CD14-positive monocyte (primary cell): Measurements from ENCODE around the gene BBS9. TPM values are rescaled to one million over a fixed set of nuclear protein-coding genes. Genes with fewer than 3 reads are reported as not detected.

Experiments used
- DNase-seq, 3 donors: peaks; one replicate each; pipeline ENCODE4 v3.0.0-alpha.2; 2011 to 2022
- H2AFZ ChIP-seq: 2 replicates; pipeline ENCODE4 v1.6.0; 2012; ENCODE audit warnings: mild to moderate bottlenecking, low read depth, low read length, inconsistent platforms; ENCODE audit not compliant: insufficient read depth, poor library complexity, severe bottlenecking
- H3K27ac ChIP-seq, 2 donors: 1 replicate in 1 of 2; 2 replicates in 1 of 2; pipeline ENCODE4 v1.5.1; 2012 to 2013; ENCODE audit warnings: low read length in 2 of 2, control low read depth in 1 of 2, inconsistent platforms in 1 of 2, low read depth in 1 of 2, mild to moderate bottlenecking in 1 of 2
- H3K27me3 ChIP-seq, 2 donors: one replicate each; pipeline versions ENCODE4 v1.6.0 to v1.6.1; 2011 to 2013; ENCODE audit warnings: low read length in 2 of 2; ENCODE audit not compliant: control insufficient read depth in 2 of 2, insufficient read depth in 2 of 2
- H3K36me3 ChIP-seq, 2 donors: replicated peaks in 1 of 2; 1 replicate in 1 of 2; 2 replicates in 1 of 2; pipeline versions ENCODE4 v1.5.1 to v1.6.1; 2012 to 2013; ENCODE audit warnings: low read length in 2 of 2, control low read depth in 1 of 2, inconsistent platforms in 1 of 2, mild to moderate bottlenecking in 1 of 2; ENCODE audit not compliant: insufficient read depth in 2 of 2, control insufficient read depth in 1 of 2
- H3K4me1 ChIP-seq, 2 donors: 1 replicate in 1 of 2; 2 replicates in 1 of 2; pipeline versions ENCODE4 v1.5.1 to v1.6.1; 2012 to 2013; ENCODE audit warnings: low read length in 2 of 2, control low read depth in 1 of 2, inconsistent platforms in 1 of 2, mild to moderate bottlenecking in 1 of 2, moderate library complexity in 1 of 2; ENCODE audit not compliant: insufficient read depth in 2 of 2, control insufficient read depth in 1 of 2
- H3K4me2 ChIP-seq: replicated peaks from 2 replicates; pipeline ENCODE3; 2012; ENCODE audit warnings: low read length, moderate library complexity, mild to moderate bottlenecking; ENCODE audit not compliant: poor library complexity, severe bottlenecking; ENCODE audit errors: extremely low read depth
- H3K4me3 ChIP-seq, 3 experiments: fragments of 200-600 bp in 1 of 3; sonication (generic) in 1 of 3; replicated peaks in 1 of 3; 1 replicate in 2 of 3; 2 replicates in 1 of 3; pipeline ENCODE4 v1.5.1; 2011 to 2013; ENCODE audit warnings: low read length in 3 of 3, mild to moderate bottlenecking in 3 of 3, control low read depth in 2 of 3, low read depth in 2 of 3, inconsistent platforms in 1 of 3, moderate library complexity in 1 of 3
- H3K79me2 ChIP-seq: 2 replicates; pipeline ENCODE4 v1.6.0; 2012; ENCODE audit warnings: mild to moderate bottlenecking, control low read depth, inconsistent platforms, low read length, moderate library complexity; ENCODE audit not compliant: insufficient read depth
- H3K9ac ChIP-seq: 2 replicates; pipeline ENCODE4 v1.6.0; 2017; ENCODE audit warnings: low read length, mild to moderate bottlenecking; ENCODE audit not compliant: insufficient read depth, poor library complexity, severe bottlenecking
- H3K9me3 ChIP-seq, 2 donors: replicated peaks in 1 of 2; 1 replicate in 1 of 2; 2 replicates in 1 of 2; pipeline versions ENCODE4 v1.5.1 to v1.6.1; 2012 to 2013; ENCODE audit warnings: low read length in 2 of 2, control low read depth in 1 of 2; ENCODE audit not compliant: control insufficient read depth in 1 of 2, insufficient read depth in 1 of 2
- H4K20me1 ChIP-seq: 2 replicates; pipeline ENCODE4 v1.6.0; 2012; ENCODE audit warnings: mild to moderate bottlenecking, low read length, control low read depth, moderate library complexity; ENCODE audit not compliant: insufficient read depth
- H3K27ac Mint-ChIP-seq, 7 donors: one replicate each; pipeline ENCODE4 v1.8.0; 2020; ENCODE audit warnings: mild to moderate bottlenecking in 7 of 7, mixed read lengths in 7 of 7, moderate library complexity in 6 of 7, inconsistent platforms in 2 of 7
- H3K27me3 Mint-ChIP-seq, 3 donors: one replicate each; pipeline ENCODE4 v1.8.0; 2021 to 2022; ENCODE audit warnings: low read depth in 3 of 3, mild to moderate bottlenecking in 3 of 3, mixed read lengths in 3 of 3, moderate library complexity in 3 of 3, inconsistent platforms in 1 of 3
- H3K36me3 Mint-ChIP-seq, 2 donors: one replicate each; pipeline ENCODE4 v1.8.0; 2020; ENCODE audit warnings: mixed read lengths in 2 of 2, inconsistent platforms in 1 of 2, mild to moderate bottlenecking in 1 of 2
- H3K4me1 Mint-ChIP-seq: one replicate; pipeline ENCODE4 v1.8.0; 2020; ENCODE audit warnings: mild to moderate bottlenecking, mixed read lengths
- H3K4me3 Mint-ChIP-seq, 2 donors: one replicate each; pipeline ENCODE4 v1.8.0; 2020; ENCODE audit warnings: mild to moderate bottlenecking in 2 of 2, mixed read lengths in 2 of 2, moderate library complexity in 1 of 2
- H3K9me3 Mint-ChIP-seq, 7 donors: one replicate each; pipeline ENCODE4 v1.8.0; 2020 to 2022; ENCODE audit warnings: mixed read lengths in 7 of 7, mild to moderate bottlenecking in 6 of 7, moderate library complexity in 6 of 7, inconsistent platforms in 2 of 7
- CTCF ChIP-seq: fragments of 200-600 bp; IDR thresholded peaks from one replicate; pipeline ENCODE4 v1.8.0; 2022; ENCODE audit warnings: antibody characterized with exemption, mild to moderate bottlenecking
- WGBS: methylation state at CpG from one replicate; pipeline ENCODE4 v1.1.5; 2013; ENCODE audit warnings: missing lambda C conversion rate; ENCODE audit not compliant: insufficient coverage; 5-methylcytosine and 5-hydroxymethylcytosine counted together
- intact Hi-C, 2 donors: fragments of 100-400 bp; cut with micrococcal nuclease; formaldehyde crosslinking; loops; one replicate each; pipeline versions ENCODE4 v1.15.0 to v1.15.1; 2023
- polyA plus RNA-seq, 3 donors: library from polyadenylated mRNA; depleted of rRNA in 1 of 3; unstranded in 2 of 3; stranded (reverse) in 1 of 3; fragments of 300-500 nt in 2 of 3; fragments of >200 nt in 1 of 3; fragmentation: Illumina TruSeq in 2 of 3; gene quantifications; 1 replicate in 2 of 3; 2 replicates in 1 of 3; pipeline ENCODE4 v1.2.3, GENCODE V29; 2012 to 2021

The BBS9 gene
- polyA plus RNA-seq, 3 donors, result 4.9 to 7.5 (median 6.8) TPM

DNA sequence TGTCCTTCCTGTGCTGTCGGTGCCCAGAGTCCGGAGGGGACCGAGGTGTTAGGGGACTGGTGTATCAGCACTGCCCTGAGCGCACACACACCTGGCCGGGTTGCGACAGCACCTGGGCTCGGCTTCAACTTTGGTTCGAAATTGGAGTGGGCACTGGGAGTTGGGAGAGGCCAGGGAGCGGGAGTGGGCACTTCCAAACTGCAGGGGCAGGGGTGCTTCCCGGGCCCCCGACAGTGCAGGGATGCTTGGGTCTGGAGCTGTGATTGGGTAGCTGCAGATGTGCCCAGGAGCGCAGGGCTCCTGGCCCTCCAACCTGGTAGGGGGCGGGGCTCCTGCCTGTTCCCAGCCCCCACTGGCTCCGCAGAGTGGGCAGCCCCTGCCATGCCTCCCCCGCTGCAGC lies 7.7 kb downstream of the BBS9 start:
- Histone ChIP-seq H3K27ac (no peak overlapping the region), H3K4me3 (no peak overlapping the region), H4K20me1 (no peaks in the 10 kb centered on the region), H3K79me2 (no peaks in the 10 kb centered on the region), H3K36me3 (no peaks in the 10 kb centered on the region), H2AFZ (no peak overlapping the region), H3K9ac (no peak overlapping the region), H3K4me2 (no peak overlapping the region), H3K4me1 (no peaks in the 10 kb centered on the region), H3K27me3 (no peaks in the 10 kb centered on the region), H3K9me3 (peaks cover 0 to 16% of the 10 kb centered on the region in 2 donors)
- no peak for TF ChIP-seq CTCF
- Mint-ChIP-seq H3K27ac (no peak overlapping the region), H3K36me3 (no peaks in the 10 kb centered on the region), H3K4me1 (no peaks in the 10 kb centered on the region), H3K4me3 (no peak overlapping the region), H3K27me3 (peaks cover 0 to 3% (median 0%) of the 10 kb centered on the region in 3 donors), H3K9me3 (peaks cover 11 to 31% (median 20%) of the 10 kb centered on the region in 7 donors)
- 95% methylated on average over 7 of the region's 15 CpGs for WGBS
- DNase-seq, result no peak
- intact Hi-C loops, result no loop called here

GRCh38 chr7:33142585-33142984 lies 13.2 kb downstream of the BBS9 start:
- no peaks in the 10 kb centered on the region for H3K4me1 Mint-ChIP-seq
- no CpG with 5 or more reads among the region's 1 CpG for WGBS

More at GRCh38 chr7:33142585-33142984, 13.2 kb downstream of the BBS9 start:
- no peak overlapping the region for H3K4me3 ChIP-seq
- no peak for TF ChIP-seq CTCF
- H3K27ac ChIP-seq, result no peak overlapping the region
- H3K27me3 ChIP-seq, result no peaks in the 10 kb centered on the region
- no peak overlapping the region for H3K4me2 ChIP-seq
- intact Hi-C loops, result no loop called here
- H2AFZ ChIP-seq, result no peak overlapping the region
- Mint-ChIP-seq H3K36me3 (peaks cover 0 to 2% of the 10 kb centered on the region in 2 donors), H3K4me3 (no peak overlapping the region), H3K27ac (no peak overlapping the region), H3K27me3 (peaks cover 0 to 2% (median 0%) of the 10 kb centered on the region in 3 donors), H3K9me3 (peaks cover 3 to 17% (median 12%) of the 10 kb centered on the region in 7 donors)
- H3K36me3 ChIP-seq, result no peaks in the 10 kb centered on the region
- H3K9ac ChIP-seq, result no peak overlapping the region
- no peaks in the 10 kb centered on the region for H3K79me2 ChIP-seq
- DNase-seq, result no peak
- no peaks in the 10 kb centered on the region for H4K20me1 ChIP-seq
- no peaks in the 10 kb centered on the region for H3K4me1 ChIP-seq
- peaks cover 0 to 8% of the 10 kb centered on the region in 2 donors for H3K9me3 ChIP-seq
